GM18870 (cell line): ENCODE measurements around the gene TTC38.
"Not testable (repeated sequence)": the region's sequence is repeated elsewhere in the genome, so short reads cannot be mapped to it uniquely, and the experiment has no call there.

Experiments used
- ATAC-seq: cut with Tn5 transposase; IDR thresholded peaks from one replicate; pipeline ENCODE4 v1.9.1; 2021; ENCODE audit warnings: moderate library complexity; ENCODE audit not compliant: unreplicated experiment

Gene TTC38

DNA sequence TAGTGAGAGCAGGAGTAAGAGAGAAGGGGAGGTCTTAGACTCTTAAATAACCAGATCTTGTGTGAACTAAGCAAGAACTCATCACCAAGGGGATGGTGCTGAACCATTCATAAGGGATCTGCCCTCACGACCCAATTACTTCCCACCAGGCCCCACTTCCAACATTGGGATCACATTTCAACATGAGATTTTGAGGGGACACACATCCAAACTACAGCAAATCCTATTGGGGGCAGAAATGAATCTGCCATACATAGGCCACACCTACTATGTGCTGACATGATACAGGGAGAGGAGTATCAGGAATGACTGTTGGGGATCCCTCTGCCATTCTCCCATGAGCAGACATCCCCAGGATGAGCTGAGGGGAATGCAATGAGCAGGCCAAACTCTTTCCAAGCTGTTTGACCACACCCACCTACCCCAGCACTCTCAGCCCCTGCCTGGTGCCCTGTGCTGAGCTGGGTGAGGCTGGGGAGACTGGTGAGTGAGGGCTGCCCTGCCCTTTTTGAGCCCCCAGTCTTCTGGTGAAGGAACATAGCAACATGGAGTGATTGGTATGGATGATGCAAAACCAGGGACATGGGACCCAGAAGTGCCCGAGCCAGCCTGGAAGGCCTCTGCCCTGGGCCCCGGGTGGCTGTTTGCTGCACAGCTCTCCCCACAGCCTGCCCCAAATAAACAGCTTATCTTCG lies 27.6 kb downstream of the TTC38 start:
- no peak for ATAC-seq

DNA sequence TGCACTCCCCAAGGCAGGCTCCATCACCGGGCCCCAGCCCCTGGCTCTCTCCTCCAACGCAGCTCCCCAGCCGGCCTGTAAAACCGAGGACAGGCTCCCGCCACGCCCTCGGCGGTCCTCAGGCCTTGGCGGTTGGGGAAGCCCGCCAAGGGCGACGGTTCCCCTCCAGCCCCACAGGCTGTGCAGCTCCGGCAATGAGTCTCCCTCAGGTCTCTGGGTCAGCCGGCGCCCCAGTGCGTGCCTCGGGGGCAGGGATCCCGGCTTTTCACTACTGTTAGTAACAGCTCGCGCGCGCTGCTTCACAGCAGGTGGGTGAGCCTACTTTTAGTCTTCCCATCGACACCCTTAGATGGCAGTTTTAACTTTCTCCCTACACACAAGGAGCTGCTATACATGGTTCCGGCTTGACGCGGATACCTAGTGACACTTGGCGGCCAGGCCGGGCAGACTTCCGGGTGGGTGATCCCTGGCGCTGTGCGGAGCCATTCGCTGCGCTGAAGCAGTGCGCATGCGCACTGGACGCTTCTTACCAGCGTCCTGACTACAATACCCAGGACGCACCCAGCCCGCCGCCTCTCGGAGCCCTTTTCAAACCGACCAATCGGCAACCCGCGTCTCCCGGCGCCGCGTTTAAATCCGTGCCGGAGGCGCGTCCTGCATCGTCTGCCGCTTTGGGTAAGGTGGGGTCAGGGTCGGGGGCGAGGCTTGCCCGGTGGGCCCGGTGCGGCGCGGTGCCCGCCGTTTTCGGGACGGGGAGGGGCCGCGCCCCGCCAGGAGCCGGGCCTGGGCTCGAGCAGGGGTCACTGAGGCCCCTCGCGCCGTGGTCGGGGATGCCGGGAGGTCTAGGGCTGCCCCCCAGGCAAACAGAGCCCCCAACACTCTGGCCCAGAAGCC lies 28.7 kb downstream of the TTC38 start, which contains the start of gene GTSE1:
Gene GTSE1 (plus strand): TSS at position 614 of the 894 bp plus-strand sequence. CDS start 531 bp downstream, outside the sequence.
- peak; percentile 75 for ATAC-seq

DNA sequence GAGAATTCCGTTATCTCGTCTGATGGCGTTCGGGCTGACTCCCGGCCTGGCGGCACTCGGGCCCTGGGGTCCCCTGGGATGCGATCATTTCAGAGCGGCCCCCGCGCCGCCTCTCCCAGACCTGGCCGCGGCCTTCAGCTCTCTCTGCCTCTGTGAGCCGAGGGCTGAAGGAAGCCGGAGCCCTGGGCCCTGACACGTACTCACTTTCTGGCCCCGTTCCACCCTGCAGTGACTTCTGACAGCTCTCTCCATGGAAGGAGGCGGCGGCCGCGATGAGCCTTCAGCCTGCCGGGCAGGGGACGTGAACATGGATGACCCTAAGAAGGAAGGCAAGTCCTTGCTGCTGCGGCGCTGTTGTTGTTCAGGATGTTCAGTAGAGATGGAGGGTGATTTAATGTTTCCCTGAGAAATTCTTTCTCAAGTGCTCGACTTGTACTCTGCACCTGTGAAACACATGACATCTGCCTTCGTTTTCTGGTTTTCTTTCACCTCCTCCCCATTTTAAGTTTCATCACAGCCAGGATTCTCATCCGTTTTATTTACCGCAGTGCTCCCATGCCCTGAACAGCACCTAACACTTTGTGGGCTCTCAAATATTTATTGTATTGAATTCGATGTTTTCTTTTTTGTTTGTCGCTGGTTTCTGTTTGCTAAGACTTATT lies 29.5 kb downstream of the TTC38 start:
- ATAC-seq = no peak

DNA sequence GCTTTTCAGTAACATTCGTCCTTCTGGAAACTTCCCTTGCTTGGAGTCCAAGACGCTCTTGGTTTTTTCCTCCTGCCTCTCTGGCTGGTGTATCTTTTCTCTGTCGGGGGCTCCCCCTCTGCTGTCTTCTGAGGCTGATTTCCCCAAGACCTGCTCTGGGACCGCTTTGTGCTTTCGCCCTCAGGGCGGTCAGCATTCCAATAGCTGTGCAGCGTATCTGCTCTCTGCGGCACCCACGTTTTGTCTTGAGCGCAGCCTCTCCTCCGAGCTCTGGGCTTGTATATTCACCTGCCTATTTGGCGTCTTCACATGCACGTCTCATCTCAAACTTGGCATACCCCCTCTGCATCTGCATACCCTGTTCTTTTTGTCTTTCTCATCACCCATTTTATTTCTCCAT lies 31.3 kb downstream of the TTC38 start:
- no peak for ATAC-seq

DNA sequence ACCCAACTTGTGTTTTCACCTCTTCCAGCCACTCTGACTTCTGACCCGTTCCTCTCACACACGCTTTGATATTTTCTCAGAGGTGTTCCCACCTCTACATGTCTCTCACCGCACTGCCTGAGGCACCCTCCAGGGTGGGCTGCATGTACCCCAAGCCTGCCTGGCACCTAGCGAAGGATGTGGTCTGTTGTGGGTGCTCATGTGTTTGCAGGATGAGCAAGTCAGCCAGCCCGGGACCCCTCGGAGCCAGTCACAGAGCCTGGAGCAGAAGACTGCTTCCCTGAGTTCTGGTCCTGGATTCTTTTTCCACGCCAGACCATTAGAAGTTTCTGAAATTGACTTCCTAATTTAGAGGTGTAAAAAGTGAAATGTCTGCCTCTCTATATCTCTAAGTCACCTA lies 32.7 kb downstream of the TTC38 start:
- ATAC-seq = no peak

DNA sequence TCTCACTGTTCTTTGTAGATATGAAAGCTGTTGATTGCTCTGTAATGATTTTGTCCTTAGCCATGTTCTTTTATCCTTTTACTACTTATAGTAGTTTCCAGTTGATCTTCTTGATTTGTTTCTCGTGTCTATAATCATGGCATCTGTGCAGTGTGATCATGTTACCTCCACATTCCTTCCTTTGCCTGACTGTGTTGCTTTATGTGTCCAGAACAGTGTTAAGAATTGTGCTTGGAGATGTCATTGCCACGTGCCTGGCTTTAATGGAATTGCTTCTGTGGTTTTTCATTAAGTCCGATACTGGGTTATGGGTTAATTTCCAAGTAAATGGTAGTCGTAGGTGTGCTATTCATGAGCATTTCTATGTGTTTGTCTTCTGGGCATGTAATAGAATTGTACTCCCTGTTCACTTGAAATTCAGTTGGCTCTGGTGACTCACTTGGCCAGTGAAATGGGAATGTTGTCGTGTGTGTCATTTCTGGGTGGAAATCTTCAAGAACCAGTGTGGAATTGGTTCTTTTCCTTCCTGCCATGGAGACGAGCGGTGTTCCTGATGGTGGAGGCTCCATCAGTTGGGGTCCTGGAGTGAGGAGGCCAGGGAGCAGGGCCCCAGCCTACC lies 35.6 kb downstream of the TTC38 start:
- ATAC-seq = no peak

DNA sequence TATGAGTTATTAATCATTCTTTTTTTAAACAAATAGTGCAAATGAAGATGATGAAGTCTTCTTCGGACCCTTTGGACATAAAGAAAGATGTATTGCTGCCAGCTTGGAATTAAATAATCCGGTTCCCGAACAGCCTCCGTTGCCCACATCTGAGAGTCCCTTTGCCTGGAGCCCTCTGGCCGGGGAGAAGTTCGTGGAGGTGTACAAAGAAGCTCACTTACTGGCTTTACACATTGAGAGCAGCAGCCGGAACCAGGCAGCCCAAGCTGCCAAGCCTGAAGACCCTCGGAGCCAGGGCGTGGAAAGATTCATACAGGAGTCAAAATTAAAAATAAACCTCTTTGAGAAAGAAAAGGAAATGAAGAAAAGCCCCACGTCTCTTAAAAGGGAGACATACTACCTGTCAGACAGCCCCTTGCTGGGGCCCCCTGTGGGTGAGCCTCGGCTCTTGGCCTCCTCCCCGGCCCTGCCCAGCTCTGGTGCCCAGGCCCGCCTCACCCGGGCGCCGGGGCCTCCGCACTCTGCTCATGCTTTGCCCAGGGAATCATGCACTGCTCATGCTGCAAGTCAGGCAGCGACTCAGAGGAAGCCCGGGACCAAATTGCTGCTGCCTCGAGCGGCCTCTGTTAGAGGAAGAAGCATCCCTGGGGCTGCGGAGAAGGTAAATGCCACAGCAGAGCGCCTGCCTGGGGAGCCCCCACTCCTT lies 40.6 kb downstream of the TTC38 start:
- no peak for ATAC-seq

DNA sequence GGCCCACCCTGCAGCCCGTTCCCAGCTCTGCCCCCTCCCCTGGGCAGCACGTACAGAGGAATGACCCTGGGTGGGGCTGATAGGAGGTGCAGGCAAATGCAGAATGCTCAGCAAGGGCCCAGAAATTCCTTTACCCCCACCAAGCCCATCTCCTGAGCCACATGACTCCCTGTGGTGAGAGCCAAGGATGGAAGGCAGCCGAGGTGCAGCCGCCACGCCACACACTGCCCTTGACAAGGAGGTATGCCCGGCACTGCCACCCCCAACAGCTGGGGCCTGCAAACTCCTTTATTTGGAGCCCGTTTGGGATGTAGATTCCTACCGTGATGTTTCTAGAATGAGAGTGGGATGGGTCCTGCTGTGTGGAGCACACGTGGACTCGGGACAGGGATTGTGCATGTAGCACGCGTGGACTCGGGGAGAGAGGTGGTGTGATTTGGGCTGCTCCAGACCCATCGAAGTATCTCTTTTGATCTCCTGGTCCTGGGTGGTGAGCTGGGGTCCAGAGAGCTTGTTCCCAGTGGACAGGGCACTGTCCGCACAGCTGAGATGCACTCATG lies 41.8 kb downstream of the TTC38 start:
- ATAC-seq = no peak

DNA sequence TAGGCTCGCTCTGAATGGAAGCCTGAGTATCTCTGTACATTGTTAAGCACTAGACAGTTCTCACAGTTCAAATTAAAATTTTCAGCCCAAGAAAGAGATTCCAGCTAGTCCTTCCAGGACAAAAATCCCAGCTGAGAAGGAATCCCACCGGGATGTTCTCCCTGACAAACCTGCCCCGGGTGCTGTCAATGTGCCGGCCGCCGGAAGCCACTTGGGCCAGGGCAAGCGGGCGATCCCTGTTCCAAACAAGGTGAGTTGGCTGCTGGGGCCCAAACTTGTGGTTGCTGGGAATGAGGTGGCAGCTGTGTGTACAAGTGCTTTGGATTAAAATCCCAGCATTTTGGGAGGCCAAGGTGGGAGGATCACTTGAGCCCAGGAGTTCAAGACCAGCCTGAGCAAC lies 44.2 kb downstream of the TTC38 start:
- ATAC-seq = no peak

DNA sequence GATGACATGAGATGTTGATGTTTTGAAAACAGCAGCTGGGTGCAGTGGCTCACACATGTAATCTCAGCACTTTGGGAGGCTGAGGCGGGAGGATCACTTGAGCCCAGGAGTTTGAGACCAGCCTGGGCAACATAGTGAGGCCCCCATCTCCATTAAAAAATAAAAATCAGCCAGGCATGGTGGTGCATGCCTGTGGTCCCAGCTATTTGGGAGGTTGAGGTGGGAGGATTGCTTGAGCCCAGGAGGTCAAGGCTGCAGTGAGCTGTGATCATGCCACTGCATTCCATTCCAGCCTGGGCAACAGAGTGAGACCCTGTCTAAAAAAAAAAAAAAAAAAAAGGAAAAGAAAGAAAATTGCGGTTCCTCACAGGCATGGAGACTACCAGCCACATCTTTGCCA lies 45.0 kb downstream of the TTC38 start:
- not testable (repeated sequence) for ATAC-seq

DNA sequence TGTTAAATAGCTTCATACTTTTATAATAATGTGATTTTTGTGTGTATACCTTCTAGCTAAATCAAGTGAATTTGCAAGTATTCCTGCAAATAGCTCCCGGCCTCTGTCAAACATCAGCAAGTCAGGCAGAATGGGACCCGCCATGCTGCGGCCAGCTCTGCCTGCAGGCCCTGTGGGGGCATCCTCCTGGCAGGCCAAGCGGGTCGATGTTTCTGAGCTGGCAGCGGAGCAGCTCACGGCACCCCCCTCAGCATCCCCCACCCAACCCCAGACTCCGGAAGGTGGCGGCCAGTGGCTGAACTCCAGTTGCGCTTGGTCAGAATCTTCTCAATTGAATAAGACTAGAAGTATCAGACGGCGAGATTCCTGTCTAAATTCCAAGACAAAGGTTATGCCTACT lies 48.2 kb downstream of the TTC38 start:
- no peak for ATAC-seq

DNA sequence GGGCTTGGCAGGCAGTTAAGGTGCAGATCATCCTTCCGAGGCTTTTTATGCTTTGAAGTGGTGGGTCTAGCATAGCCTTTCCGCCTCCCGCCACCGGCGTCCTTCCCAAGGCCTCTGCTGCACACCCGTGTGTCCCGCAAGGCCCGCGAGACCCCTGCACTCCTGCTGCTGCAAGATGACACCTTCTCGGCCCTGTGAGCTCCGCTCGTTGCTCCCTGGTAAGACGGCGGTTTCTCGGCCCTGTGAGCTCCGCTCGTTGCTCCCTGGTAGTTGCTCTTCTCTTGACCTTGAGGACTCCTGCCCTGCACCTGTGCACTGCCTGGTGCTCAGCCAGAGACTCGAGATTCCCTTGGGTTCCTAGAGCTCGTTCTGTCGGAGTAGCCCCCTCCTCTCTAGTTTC lies 49.8 kb downstream of the TTC38 start:
- no peak for ATAC-seq

DNA sequence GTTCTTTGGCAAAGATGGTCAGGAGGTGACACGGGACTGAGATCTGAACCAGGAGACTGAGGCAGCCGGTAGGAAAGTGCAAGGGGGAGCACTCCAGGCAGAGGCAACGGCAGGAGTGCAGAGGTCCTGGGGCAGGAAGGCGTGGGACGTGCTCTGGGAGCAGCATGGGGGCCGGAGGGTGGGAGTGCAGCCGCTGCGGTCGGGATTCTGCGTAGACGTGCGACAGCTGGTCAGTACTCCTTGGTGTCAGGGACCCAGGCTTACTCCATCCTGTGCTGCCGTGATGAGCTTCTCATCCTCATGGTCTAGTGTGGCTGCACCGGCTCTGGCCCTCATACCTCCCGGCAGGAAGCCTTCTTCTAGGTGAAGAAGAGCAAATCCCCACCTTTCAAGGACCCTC lies 50.8 kb downstream of the TTC38 start:
- ATAC-seq = no peak

DNA sequence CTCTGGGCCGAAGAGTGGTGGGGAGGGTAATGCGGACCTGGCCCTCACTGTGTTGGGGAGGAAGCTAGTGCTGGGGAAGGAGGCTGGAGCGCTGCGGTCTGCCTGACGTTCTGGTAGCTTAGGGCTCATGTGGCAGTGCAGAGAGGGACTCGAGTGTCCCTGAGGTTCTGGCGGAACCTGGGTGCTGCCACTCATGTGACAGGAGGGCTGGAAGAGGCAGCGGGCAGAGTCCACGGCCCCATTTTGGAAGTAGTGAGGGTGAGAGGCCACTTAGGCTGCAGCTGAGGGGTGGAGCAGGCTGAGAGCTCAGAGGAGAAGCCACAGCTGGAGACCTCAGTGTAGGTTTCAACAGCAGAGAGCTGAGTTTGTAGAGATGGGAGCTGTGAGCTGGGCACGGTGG lies 51.5 kb downstream of the TTC38 start:
- no peak for ATAC-seq

DNA sequence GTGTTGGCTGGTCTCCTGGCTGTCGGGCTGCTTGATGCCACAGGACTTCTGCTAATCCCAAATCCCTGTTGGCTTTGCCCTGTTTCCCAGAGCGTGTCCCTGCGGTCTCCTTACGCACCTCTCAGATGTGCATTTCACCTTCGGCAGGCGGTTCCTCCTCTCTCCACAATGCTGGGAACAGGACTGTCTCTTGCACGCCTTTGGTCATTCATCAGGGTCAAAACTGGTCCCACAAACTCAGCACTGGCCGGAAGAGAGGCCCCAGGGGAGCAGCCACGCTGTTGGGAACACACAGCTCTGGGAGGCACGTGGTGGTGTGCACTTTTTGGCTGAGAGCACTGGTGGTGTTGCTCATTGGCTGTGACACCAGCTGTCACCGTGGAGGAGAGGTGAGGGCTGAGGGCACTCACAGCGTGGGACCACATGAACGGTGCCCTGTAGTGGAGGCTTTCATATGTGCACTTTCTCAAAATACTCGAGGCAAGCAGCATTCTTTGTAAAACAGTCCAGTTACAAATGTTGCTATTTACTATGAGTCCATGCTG lies 52.4 kb downstream of the TTC38 start:
- no peak for ATAC-seq

DNA sequence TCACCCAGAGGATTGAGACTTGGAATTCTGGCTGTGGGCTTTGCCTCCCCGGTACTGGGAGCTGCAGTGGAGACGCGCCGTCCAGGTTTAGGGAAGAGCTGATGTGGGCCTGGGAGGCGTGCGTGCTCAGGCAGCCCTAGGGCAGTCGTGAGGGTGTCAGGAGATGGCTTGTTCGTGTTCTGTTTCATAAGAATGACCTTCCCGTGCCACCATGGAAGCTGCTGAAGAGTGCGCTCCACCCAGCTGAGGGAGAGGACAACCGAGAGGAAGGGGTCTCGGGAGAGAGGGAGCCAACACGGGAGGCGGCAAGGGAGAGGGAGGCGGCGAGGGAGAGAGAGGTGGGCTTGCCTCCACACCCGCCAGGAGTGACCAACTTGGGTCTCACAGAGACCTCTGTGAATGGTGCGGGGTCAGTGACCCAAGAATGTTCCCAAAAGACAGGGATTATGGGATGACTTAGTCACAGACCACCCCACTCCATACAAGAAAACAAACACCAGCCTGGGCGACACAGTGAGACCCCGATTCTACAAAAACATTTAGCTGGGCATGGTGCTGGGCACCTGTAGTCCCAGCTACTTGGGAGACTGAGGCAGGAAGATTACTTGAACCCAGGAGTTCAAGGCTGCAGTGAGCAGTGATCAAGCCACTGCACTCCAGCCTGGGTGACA lies 53.0 kb downstream of the TTC38 start:
- no peak for ATAC-seq

DNA sequence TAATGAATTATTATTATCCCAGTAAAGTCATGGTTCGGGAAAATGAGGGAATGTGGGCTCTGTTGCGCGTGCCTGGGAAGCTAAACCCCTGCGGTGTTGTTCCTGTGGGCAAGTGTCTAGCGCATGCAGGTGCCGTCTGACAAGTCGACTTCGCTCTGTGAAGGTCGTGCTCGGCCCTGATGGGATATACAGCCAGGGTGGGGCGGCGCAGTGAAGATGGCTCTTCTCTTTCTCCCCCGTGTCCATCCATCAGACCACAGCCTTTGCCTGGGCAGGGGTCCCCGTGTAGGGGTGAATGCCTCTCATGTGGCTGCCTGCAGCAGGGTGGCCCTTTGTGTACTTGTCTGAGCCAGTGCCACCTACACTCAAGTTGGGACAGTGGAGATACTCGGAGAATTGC lies 54.9 kb downstream of the TTC38 start:
- no peak for ATAC-seq

DNA sequence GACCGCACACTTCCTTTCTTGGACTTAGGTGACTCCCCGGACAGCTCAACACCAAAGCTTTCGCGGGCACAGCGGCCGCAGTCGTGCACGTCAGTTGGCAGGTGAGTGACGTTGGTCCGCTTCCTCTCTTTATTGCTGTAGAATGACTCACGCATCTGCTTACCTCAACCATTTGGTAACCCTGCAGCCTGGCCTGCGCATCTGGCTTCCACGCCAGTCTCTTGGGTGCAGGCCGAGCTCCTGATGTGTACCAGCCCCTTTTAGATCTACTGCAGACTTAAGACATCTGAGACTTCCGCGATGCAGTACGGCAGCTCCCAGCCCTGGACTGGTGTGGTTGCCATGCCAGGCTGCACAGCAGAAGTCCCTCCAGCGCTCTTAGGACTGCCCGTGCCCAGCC lies 55.4 kb downstream of the TTC38 start:
- no peak for ATAC-seq

DNA sequence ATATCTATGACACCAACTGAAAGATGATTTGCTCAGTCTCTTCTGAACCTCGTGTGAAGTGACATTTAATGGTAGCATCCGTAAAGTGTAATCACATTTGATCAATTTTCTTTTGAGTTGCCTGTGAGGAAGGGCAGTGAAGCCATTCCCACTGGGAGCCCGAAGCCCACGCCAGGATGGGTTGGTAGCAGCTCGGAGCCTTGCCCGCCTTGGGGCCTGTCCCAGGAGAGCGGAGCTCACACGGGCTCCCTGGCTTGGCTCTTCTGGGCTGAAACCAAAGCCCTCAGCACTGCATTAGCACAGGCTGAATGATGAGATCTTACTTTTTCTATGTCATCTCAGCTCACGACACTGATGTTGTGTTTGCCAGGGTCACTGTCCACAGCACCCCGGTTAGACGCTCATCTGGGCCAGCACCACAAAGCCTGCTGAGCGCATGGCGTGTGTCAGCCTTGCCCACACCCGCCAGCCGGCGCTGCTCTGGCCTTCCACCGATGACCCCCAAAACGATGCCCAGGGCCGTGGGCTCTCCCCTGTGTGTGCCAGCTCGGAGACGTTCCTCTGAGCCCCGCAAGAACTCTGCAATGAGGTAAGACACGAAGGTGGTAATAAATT lies 58.4 kb downstream of the TTC38 start:
- ATAC-seq = no peak
